ENCODE data around the gene MCM5.
"Not testable (repeated sequence)": the region's sequence is repeated elsewhere in the genome, so short reads cannot be mapped to it uniquely, and the experiment has no call there.

The MCM5 gene

GRCh38 chr22:35437049-35437448 is 37.1 kb downstream of the MCM5 start:
- H3K27ac ChIP-seq, result no peak overlapping the region
- H3K36me3 ChIP-seq, result peaks cover 16% of the 10 kb centered on the region
- no peak overlapping the region for H3K4me3 ChIP-seq (ENCODE audit: low read depth, low read length)
- peak; percentile 54 for DNase-seq
- H3K27me3 ChIP-seq (ENCODE audit: insufficient read depth, low read depth, severe bottlenecking), result no peaks in the 10 kb centered on the region
- H3K9me3 ChIP-seq (ENCODE audit: severe bottlenecking), result peaks cover 5% of the 10 kb centered on the region
- TF ChIP-seq CTCF (IDR thresholded peaks at IDR 0.05; ENCODE audit: low read depth, low read length), result no peak

- not testable (repeated sequence) for H3K9me3 ChIP-seq (ENCODE audit: severe bottlenecking); H3K27me3 ChIP-seq (ENCODE audit: insufficient read depth, low read depth, severe bottlenecking); DNase-seq; H3K27ac ChIP-seq; H3K4me3 ChIP-seq (ENCODE audit: low read depth, low read length); H3K36me3 ChIP-seq
Measured at GRCh38 chr22:35438673-35439364, 38.9 kb downstream of the MCM5 start.

- no peak for DNase-seq
- H3K9me3 ChIP-seq (ENCODE audit: severe bottlenecking), result no peaks in the 10 kb centered on the region
- H3K27me3 ChIP-seq (ENCODE audit: insufficient read depth, low read depth, severe bottlenecking), result no peaks in the 10 kb centered on the region
- H3K4me3 ChIP-seq (ENCODE audit: low read depth, low read length), result no peak overlapping the region
- no peaks in the 10 kb centered on the region; the same call in none of the 2 replicates for H3K36me3 ChIP-seq
- H3K27ac ChIP-seq, result no peak overlapping the region
- TF ChIP-seq CTCF (IDR thresholded peaks at IDR 0.05; ENCODE audit: low read depth, low read length), result no peak
Measured at GRCh38 chr22:35439365-35439717, 39.4 kb downstream of the MCM5 start.

GRCh38 chr22:35440129-35440528 is 40.2 kb downstream of the MCM5 start:
- no peaks in the 10 kb centered on the region for H3K9me3 ChIP-seq (ENCODE audit: severe bottlenecking)
- H3K27ac ChIP-seq, result no peak overlapping the region
- no peaks in the 10 kb centered on the region for H3K27me3 ChIP-seq (ENCODE audit: insufficient read depth, low read depth, severe bottlenecking)
- H3K4me3 ChIP-seq (ENCODE audit: low read depth, low read length), result no peak overlapping the region
- DNase-seq, result no peak
- no peak for TF ChIP-seq CTCF (IDR thresholded peaks at IDR 0.05; ENCODE audit: low read depth, low read length)
- no peaks in the 10 kb centered on the region; the same call in none of the 2 replicates for H3K36me3 ChIP-seq

GRCh38 chr22:35441489-35442100 is 41.7 kb downstream of the MCM5 start:
- H3K4me3 ChIP-seq (ENCODE audit: low read depth, low read length), result no peak overlapping the region
- H3K27ac ChIP-seq, result no peak overlapping the region
- no peak for TF ChIP-seq CTCF (IDR thresholded peaks at IDR 0.05; ENCODE audit: low read depth, low read length)
- H3K27me3 ChIP-seq (ENCODE audit: insufficient read depth, low read depth, severe bottlenecking), result no peaks in the 10 kb centered on the region
- no peaks in the 10 kb centered on the region for H3K9me3 ChIP-seq (ENCODE audit: severe bottlenecking)
- no peaks in the 10 kb centered on the region; the same call in none of the 2 replicates for H3K36me3 ChIP-seq
- no peak for DNase-seq

GRCh38 chr22:35442471-35442870 is 42.5 kb downstream of the MCM5 start:
- DNase-seq, result peak; percentile 86
- H3K4me3 ChIP-seq (ENCODE audit: low read depth, low read length), result no peak overlapping the region
- H3K36me3 ChIP-seq, result no peaks in the 10 kb centered on the region; the same call in 1 of the 2 replicates
- TF ChIP-seq CTCF (IDR thresholded peaks at IDR 0.05; ENCODE audit: low read depth, low read length), result no peak
- H3K27me3 ChIP-seq (ENCODE audit: insufficient read depth, low read depth, severe bottlenecking), result no peaks in the 10 kb centered on the region
- no peaks in the 10 kb centered on the region for H3K9me3 ChIP-seq (ENCODE audit: severe bottlenecking)
- no peak overlapping the region for H3K27ac ChIP-seq

All from WERI-Rb-1 (cell line).